ENCODE data around the gene SLC2A1. TPM values are rescaled to one million over a fixed set of nuclear protein-coding genes. Genes with fewer than 3 reads are reported as not detected.

SLC2A1 gene
- total RNA-seq, 1 experiment from 2014 or later, result 90.9 TPM

- DNase-seq, result no peak
- Histone ChIP-seq H3K36me3 (replicated peaks; ENCODE audit: control insufficient read depth, insufficient read depth, low read length) (no peaks in the 10 kb centered on the region; the same call in none of the 2 replicates), H3K27me3 (ENCODE audit: control insufficient read depth, insufficient read depth, low read length) (no peaks in the 10 kb centered on the region), H3K4me3 (ENCODE audit: insufficient read depth, low read depth, low read length) (no peak overlapping the region)
These were observed 33.4 kb upstream of the SLC2A1 start for GRCh38 chr1:42992054-42992571.

- no peak for DNase-seq
- Histone ChIP-seq H3K4me3 (ENCODE audit: insufficient read depth, low read depth, low read length) (no peak overlapping the region), H3K27me3 (ENCODE audit: control insufficient read depth, insufficient read depth, low read length) (no peaks in the 10 kb centered on the region), H3K36me3 (replicated peaks; ENCODE audit: control insufficient read depth, insufficient read depth, low read length) (no peaks in the 10 kb centered on the region; the same call in none of the 2 replicates)
These were observed 32.2 kb upstream of the SLC2A1 start for GRCh38 chr1:42990757-42991346.

GRCh38 chr1:42983693-42984092 lies 25.0 kb upstream of the SLC2A1 start:
- Histone ChIP-seq H3K36me3 (replicated peaks; ENCODE audit: control insufficient read depth, insufficient read depth, low read length) (peaks cover 11% of the 10 kb centered on the region), H3K27me3 (ENCODE audit: control insufficient read depth, insufficient read depth, low read length) (no peaks in the 10 kb centered on the region), H3K4me3 (ENCODE audit: insufficient read depth, low read depth, low read length) (no peak overlapping the region)
- DNase-seq, result no peak

- DNase-seq, result no peak
- H3K27me3 ChIP-seq (ENCODE audit: control insufficient read depth, insufficient read depth, low read length), result no peaks in the 10 kb centered on the region
- H3K4me3 ChIP-seq (ENCODE audit: insufficient read depth, low read depth, low read length), result no peak overlapping the region
- H3K36me3 ChIP-seq (replicated peaks; ENCODE audit: control insufficient read depth, insufficient read depth, low read length), result peaks cover 11% of the 10 kb centered on the region
These were observed 24.6 kb upstream of the SLC2A1 start for GRCh38 chr1:42983253-42983652.

GRCh38 chr1:42982641-42983040 lies 24.0 kb upstream of the SLC2A1 start:
- no peak overlapping the region for H3K4me3 ChIP-seq (ENCODE audit: insufficient read depth, low read depth, low read length)

GRCh38 chr1:42981871-42982270 lies 23.2 kb upstream of the SLC2A1 start:
- DNase-seq, result no peak
- H3K4me3 ChIP-seq (ENCODE audit: insufficient read depth, low read depth, low read length), result no peak overlapping the region
- no peaks in the 10 kb centered on the region for H3K27me3 ChIP-seq (ENCODE audit: control insufficient read depth, insufficient read depth, low read length)
- H3K36me3 ChIP-seq (replicated peaks; ENCODE audit: control insufficient read depth, insufficient read depth, low read length), result peaks cover 11% of the 10 kb centered on the region

More at GRCh38 chr1:42982641-42983040, 24.0 kb upstream of the SLC2A1 start:
- DNase-seq, result no peak
- H3K36me3 ChIP-seq (replicated peaks; ENCODE audit: control insufficient read depth, insufficient read depth, low read length), result peaks cover 11% of the 10 kb centered on the region
- no peaks in the 10 kb centered on the region for H3K27me3 ChIP-seq (ENCODE audit: control insufficient read depth, insufficient read depth, low read length)

- no peaks in the 10 kb centered on the region for H3K27me3 ChIP-seq (ENCODE audit: control insufficient read depth, insufficient read depth, low read length)
- peaks cover 13% of the 10 kb centered on the region for H3K36me3 ChIP-seq (replicated peaks; ENCODE audit: control insufficient read depth, insufficient read depth, low read length)
- H3K4me3 ChIP-seq (ENCODE audit: insufficient read depth, low read depth, low read length), result no peak overlapping the region
- no peak for DNase-seq
These were observed 22.7 kb upstream of the SLC2A1 start for GRCh38 chr1:42981255-42981805.

GRCh38 chr1:42979896-42980800 lies 21.5 kb upstream of the SLC2A1 start:
- no peak for DNase-seq
- Histone ChIP-seq H3K27me3 (ENCODE audit: control insufficient read depth, insufficient read depth, low read length) (no peaks in the 10 kb centered on the region), H3K4me3 (ENCODE audit: insufficient read depth, low read depth, low read length) (no peak overlapping the region), H3K36me3 (replicated peaks; ENCODE audit: control insufficient read depth, insufficient read depth, low read length) (peaks cover 14% of the 10 kb centered on the region)

- no peak overlapping the region for H3K4me3 ChIP-seq (ENCODE audit: insufficient read depth, low read depth, low read length)
- no peaks in the 10 kb centered on the region for H3K27me3 ChIP-seq (ENCODE audit: control insufficient read depth, insufficient read depth, low read length)
- peaks cover 12% of the 10 kb centered on the region for H3K36me3 ChIP-seq (replicated peaks; ENCODE audit: control insufficient read depth, insufficient read depth, low read length)
- peak; percentile 46 for DNase-seq
These were observed 20.4 kb upstream of the SLC2A1 start for GRCh38 chr1:42979036-42979430.

- H3K36me3 ChIP-seq (replicated peaks; ENCODE audit: control insufficient read depth, insufficient read depth, low read length), result peaks cover 14% of the 10 kb centered on the region
- no peak overlapping the region for H3K4me3 ChIP-seq (ENCODE audit: insufficient read depth, low read depth, low read length)
- H3K27me3 ChIP-seq (ENCODE audit: control insufficient read depth, insufficient read depth, low read length), result no peaks in the 10 kb centered on the region
- peak; percentile 70 for DNase-seq
These were observed 19.8 kb upstream of the SLC2A1 start for GRCh38 chr1:42978317-42979035.

GRCh38 chr1:42977653-42978052 lies 19.0 kb upstream of the SLC2A1 start:
- Histone ChIP-seq H3K36me3 (replicated peaks; ENCODE audit: control insufficient read depth, insufficient read depth, low read length) (peaks cover 14% of the 10 kb centered on the region), H3K27me3 (ENCODE audit: control insufficient read depth, insufficient read depth, low read length) (no peaks in the 10 kb centered on the region), H3K4me3 (ENCODE audit: insufficient read depth, low read depth, low read length) (no peak overlapping the region)
- DNase-seq, result no peak

GRCh38 chr1:42975561-42976225 lies 17.0 kb upstream of the SLC2A1 start:
- DNase-seq, result no peak
- Histone ChIP-seq H3K4me3 (ENCODE audit: insufficient read depth, low read depth, low read length) (no peak overlapping the region), H3K27me3 (ENCODE audit: control insufficient read depth, insufficient read depth, low read length) (no peaks in the 10 kb centered on the region)

GRCh38 chr1:42974767-42975437 lies 16.2 kb upstream of the SLC2A1 start:
- no peaks in the 10 kb centered on the region for H3K27me3 ChIP-seq (ENCODE audit: control insufficient read depth, insufficient read depth, low read length)
- DNase-seq, result no peak

More at GRCh38 chr1:42975561-42976225, 17.0 kb upstream of the SLC2A1 start:
- H3K36me3 ChIP-seq (replicated peaks; ENCODE audit: control insufficient read depth, insufficient read depth, low read length), result peaks cover 16% of the 10 kb centered on the region

More at GRCh38 chr1:42974767-42975437, 16.2 kb upstream of the SLC2A1 start:
- peaks cover 12% of the 10 kb centered on the region for H3K36me3 ChIP-seq (replicated peaks; ENCODE audit: control insufficient read depth, insufficient read depth, low read length)
- no peak overlapping the region for H3K4me3 ChIP-seq (ENCODE audit: insufficient read depth, low read depth, low read length)

All from H7 (cell line).